HG03442 (cell line): ENCODE results near the gene PNMA6F.

Source experiments
- ATAC-seq: cut with Tn5 transposase; IDR thresholded peaks from one replicate; pipeline ENCODE4 v1.9.1; 2021; ENCODE audit warnings: mild to moderate bottlenecking, moderate library complexity; ENCODE audit not compliant: unreplicated experiment

PNMA6F gene

GRCh38 chrX:153321381-153322124 lies at the start of gene PNMA6F:
Gene PNMA6F, minus strand, starts transcription at chrX:153321767. Its CDS starts 1,093 bp downstream, at chrX:153320674.
- no peak for ATAC-seq

GRCh38 chrX:153371256-153371655 lies 49.7 kb upstream of the PNMA6F start:
- ATAC-seq, result no peak

DNA sequence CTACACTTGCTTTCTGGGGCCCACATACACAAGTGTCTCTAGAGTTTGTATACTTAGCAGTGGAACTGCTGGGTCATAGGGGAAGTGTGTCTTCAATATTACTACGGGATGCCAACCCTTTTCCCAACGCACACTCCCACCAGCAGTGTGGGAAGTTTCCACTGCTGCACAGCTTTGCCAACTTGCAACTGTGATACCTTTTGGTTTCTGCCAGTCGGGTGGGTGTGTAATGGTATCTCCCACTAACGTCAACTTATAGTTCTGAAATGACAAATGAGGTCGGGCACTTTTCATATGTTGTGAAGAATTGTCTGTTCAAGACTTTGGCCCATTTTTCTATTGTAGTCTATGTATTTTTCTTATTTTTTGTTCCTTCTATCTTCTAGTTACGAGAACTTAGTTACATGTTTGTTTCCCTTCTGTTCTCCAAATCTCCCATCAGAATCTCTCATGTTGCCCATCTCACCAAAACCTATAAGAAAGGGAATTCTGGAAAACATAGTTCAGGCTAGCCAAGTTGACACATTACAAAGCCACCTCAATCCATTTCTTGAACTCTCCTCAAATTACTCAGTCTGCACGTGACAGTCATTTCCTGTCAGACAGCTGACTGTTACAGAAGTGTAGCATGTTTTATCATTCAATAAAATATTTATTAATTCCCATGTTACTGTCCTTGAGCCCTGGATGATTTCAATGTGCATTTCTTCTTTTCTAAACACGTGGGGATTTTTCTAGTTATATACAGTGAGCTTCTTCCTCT lies 48.9 kb upstream of the PNMA6F start:
- ATAC-seq, result no peak

GRCh38 chrX:153366878-153367538 lies 45.4 kb upstream of the PNMA6F start:
- no peak for ATAC-seq

DNA sequence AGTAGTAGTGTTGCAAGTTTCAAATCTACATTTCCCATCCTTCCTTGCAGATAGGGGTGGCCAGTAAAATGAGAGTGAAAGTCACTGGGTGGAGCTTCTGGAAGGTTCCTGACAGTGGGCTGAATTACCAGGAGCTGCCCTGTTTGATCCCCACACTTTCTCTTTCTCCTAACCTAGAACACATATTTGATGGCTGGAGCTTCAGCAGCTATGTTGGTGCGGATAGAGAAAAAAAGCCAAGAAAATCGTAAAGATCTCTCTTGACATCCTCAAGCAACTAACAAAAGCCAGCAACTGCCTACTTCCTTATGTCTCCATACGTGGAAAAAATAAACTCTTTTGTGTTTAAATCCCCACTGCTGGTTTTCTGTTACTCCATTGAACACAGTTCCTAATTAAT lies 44.6 kb upstream of the PNMA6F start:
- no peak for ATAC-seq

- no peak for ATAC-seq
These were observed 44.1 kb upstream of the PNMA6F start for GRCh38 chrX:153365670-153366069.

GRCh38 chrX:153361781-153362397 lies 40.3 kb upstream of the PNMA6F start:
- no peak for ATAC-seq

DNA sequence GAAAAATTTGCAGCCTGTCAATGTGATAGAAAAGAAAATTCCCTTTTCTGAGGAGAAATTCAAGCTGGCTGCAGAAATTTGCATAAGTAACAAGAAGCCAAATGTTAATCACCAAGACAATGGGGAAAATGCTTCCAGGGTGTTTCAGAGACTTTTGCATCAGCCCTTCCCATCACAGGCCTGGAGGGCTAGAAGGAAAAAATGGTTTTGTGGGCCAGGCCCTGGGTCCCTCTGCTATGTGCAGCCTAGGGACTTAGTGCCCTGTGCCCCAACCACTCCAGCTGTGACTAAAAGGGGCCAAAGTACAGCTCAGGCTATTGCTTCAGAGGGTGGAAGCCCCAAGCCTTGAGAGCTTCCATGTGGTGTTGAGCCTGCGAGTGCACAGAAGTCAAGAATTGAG lies 36.3 kb upstream of the PNMA6F start:
- ATAC-seq, result no peak

DNA sequence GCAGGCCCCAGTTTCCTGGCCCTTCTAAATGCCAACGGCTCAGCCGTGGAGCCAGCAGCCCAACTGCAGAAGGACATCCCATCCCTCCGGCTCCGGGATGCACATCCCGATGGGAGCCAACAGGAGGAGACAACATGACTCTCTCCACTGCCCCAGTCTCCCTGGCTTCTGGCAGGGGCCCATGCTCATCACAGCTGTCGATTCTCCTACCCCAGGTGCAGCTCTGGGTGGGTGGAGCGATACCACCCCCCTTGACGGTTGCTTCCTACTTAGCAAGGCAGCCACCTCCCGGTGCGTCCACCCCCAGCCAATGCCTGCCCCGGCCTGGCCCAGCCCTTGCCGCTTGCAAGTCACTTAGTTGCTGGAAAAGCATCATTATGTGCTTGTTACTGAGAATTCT lies 31.8 kb upstream of the PNMA6F start:
- no peak for ATAC-seq

- ATAC-seq, result no peak
These were observed 31.3 kb upstream of the PNMA6F start for GRCh38 chrX:153352858-153353257.

DNA sequence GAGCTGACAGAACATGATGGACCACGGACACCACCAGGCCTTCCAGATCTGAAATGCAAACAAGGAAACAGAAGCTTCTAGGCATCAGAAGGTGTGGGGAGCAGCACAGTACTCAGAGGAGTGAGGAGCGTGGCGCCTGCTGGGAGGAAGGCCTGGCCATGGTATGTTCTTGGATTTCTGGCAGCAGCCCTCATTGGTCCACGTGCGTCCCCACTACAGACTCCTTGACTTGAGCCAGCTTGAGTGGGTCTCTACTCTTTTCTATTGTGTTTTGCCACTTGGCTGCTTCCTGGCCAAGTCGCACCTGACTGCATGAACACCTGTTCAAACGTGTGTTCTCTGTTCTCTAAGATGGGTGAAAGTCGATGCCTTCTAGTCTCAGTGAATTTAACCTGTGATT lies 30.4 kb upstream of the PNMA6F start:
- no peak for ATAC-seq

- ATAC-seq, result no peak
These were observed 28.4 kb upstream of the PNMA6F start for GRCh38 chrX:153349952-153350351.

GRCh38 chrX:153348421-153348820 lies 26.9 kb upstream of the PNMA6F start:
- ATAC-seq, result no peak

GRCh38 chrX:153347530-153347929 lies 26.0 kb upstream of the PNMA6F start:
- no peak for ATAC-seq

- no peak for ATAC-seq
These were observed 22.1 kb upstream of the PNMA6F start for GRCh38 chrX:153343674-153344073.

- no peak for ATAC-seq
These were observed 21.4 kb upstream of the PNMA6F start for GRCh38 chrX:153342762-153343558.

GRCh38 chrX:153340111-153340510 lies 18.5 kb upstream of the PNMA6F start:
- no peak for ATAC-seq

DNA sequence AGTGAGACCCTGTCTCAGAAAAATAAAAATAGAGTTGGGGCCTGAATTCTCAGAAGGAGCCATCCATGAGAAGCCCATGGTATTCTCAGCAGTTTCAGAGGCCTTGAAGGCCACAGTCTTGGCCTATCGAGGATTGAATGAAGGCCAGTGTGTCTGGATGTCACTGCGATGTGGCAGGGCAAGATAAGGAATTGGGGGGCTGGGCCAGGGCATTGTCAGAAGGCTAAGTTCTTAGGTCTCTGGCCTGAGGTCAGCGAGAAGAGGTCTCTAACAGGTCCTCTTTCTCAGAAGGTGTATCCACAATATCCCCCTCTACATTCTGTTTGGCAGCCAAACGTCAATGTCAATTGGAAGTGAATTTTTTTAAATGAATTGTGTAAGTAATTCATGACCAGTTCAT lies 18.1 kb upstream of the PNMA6F start:
- no peak for ATAC-seq

- ATAC-seq, result no peak
These were observed 17.3 kb upstream of the PNMA6F start for GRCh38 chrX:153338836-153339235.

DNA sequence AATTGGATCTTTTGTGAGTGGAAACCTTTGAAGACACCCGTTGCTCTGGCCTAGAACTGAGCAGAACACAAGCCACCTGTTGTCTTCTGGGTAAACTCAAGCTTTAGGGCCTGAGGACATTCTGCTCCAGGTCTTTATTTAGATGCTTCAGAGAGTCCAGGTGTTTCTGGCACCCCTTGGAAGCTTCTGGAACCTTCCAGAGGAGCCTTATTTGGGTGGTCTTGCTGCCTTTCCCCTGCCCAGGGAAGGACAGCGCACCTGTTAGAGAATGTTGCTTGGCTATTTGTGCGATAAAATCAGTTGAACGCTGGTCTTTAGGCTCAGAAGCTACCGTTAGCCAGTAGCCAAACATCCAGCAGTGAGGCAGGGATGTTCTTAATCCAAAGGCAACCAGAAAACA lies 15.4 kb upstream of the PNMA6F start:
- no peak for ATAC-seq
